ENCODE results near the gene CNTN5.
"Not testable (repeated sequence)": the region's sequence is repeated elsewhere in the genome, so short reads cannot be mapped to it uniquely, and the experiment has no call there.

CNTN5 gene

DNA sequence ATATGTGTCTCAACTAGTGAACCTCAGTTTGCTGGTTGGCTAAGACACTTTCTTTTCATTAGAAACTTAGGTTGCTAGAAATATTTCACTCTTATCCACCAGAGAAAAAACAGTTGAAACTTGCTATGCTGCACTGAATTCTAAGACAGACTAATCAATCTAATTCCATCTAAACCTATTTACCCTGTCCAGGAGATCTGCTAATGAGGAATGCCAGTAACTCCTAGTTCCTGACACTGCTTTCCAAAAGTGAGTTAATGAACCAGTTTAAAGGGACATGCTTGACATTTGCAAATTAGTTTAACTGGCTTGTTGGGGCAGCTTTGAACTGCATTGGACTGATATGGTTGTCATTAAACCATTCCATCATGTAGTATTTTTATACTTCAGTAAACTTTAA lies 258.5 kb downstream of the CNTN5 start:
- no peak overlapping the region for H3K4me2 ChIP-seq (ENCODE audit: low read length)
- no peaks in the 10 kb centered on the region for H3K9me3 ChIP-seq (replicated peaks; ENCODE audit: low read length)
- no peaks in the 10 kb centered on the region for H3K4me1 ChIP-seq (ENCODE audit: control insufficient read depth, insufficient read depth, low read length)
- no peaks in the 10 kb centered on the region for H3K36me3 ChIP-seq (ENCODE audit: insufficient read depth, low read length)
- H3K27me3 ChIP-seq (ENCODE audit: control insufficient read depth, insufficient read depth, low read length) = no peaks in the 10 kb centered on the region
- H3K9ac ChIP-seq (ENCODE audit: low read depth, low read length) = no peak overlapping the region
- no peak overlapping the region for H3K4me3 ChIP-seq (ENCODE audit: low read length)

DNA sequence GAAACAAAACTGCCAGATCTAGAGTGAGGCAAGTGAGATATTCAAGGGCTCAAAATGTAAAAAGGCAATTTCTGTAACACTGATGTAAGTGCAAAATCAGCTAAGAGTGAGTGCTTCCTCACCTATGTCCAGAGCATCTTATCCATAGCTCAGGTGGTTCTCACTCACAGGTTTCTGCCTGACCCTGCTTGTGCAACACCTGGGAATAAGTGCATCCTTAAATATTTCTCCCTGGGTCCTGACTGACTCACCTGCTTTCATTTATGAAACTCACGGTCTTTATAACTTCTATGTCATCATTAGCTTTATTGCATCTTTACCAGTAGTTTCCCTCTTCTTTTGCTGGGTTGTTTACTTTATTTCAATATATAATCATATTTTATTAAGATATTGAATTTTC lies 260.6 kb downstream of the CNTN5 start:
- no peak overlapping the region for H3K4me3 ChIP-seq (ENCODE audit: low read length)
- H3K9ac ChIP-seq (ENCODE audit: low read depth, low read length) = no peak overlapping the region
- no peak overlapping the region for H3K4me2 ChIP-seq (ENCODE audit: low read length)
- H3K4me1 ChIP-seq (ENCODE audit: control insufficient read depth, insufficient read depth, low read length) = no peaks in the 10 kb centered on the region
- no peaks in the 10 kb centered on the region for H3K36me3 ChIP-seq (ENCODE audit: insufficient read depth, low read length)
- H3K9me3 ChIP-seq (replicated peaks; ENCODE audit: low read length) = no peaks in the 10 kb centered on the region
- H3K27me3 ChIP-seq (ENCODE audit: control insufficient read depth, insufficient read depth, low read length) = no peaks in the 10 kb centered on the region

- not testable (repeated sequence) for H3K4me2 ChIP-seq (ENCODE audit: low read length); H3K9ac ChIP-seq (ENCODE audit: low read depth, low read length); H3K27me3 ChIP-seq (ENCODE audit: control insufficient read depth, insufficient read depth, low read length); H3K36me3 ChIP-seq (ENCODE audit: insufficient read depth, low read length); H3K4me1 ChIP-seq (ENCODE audit: control insufficient read depth, insufficient read depth, low read length); H3K9me3 ChIP-seq (replicated peaks; ENCODE audit: low read length); H3K4me3 ChIP-seq (ENCODE audit: low read length)
Measured at GRCh38 chr11:99297925-99298324, 277.2 kb downstream of the CNTN5 start.

- Histone ChIP-seq H3K9me3 (replicated peaks; ENCODE audit: low read length) (no peaks in the 10 kb centered on the region), H3K9ac (ENCODE audit: low read depth, low read length) (no peak overlapping the region), H3K4me1 (ENCODE audit: control insufficient read depth, insufficient read depth, low read length) (no peaks in the 10 kb centered on the region), H3K4me2 (ENCODE audit: low read length) (no peak overlapping the region), H3K36me3 (ENCODE audit: insufficient read depth, low read length) (no peaks in the 10 kb centered on the region), H3K27me3 (ENCODE audit: control insufficient read depth, insufficient read depth, low read length) (no peaks in the 10 kb centered on the region), H3K4me3 (ENCODE audit: low read length) (no peak overlapping the region)
Measured at GRCh38 chr11:99307510-99308088, 286.9 kb downstream of the CNTN5 start.

DNA sequence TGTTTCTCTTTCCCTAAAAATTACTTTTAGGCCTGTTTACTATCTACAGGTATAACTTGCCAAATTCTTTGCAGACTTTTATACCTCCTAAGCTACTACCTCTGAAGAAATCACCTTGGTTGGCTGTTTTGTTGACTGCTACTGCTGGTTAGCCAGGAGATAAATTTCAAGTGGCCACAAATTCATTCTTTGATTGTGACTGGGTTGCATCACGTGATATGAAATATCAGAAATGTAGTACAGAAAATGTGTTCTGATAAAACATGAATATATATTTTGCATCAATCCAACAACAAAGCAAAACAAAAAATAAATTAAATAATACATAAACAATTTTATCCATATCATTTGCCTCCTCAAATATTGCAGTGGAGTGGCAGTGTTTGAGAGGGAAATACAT lies 291.1 kb downstream of the CNTN5 start:
- Histone ChIP-seq H3K9me3 (replicated peaks; ENCODE audit: low read length) (no peaks in the 10 kb centered on the region), H3K4me3 (ENCODE audit: low read length) (no peak overlapping the region), H3K36me3 (ENCODE audit: insufficient read depth, low read length) (no peaks in the 10 kb centered on the region), H3K4me1 (ENCODE audit: control insufficient read depth, insufficient read depth, low read length) (peaks cover 3% of the 10 kb centered on the region), H3K4me2 (ENCODE audit: low read length) (no peak overlapping the region), H3K9ac (ENCODE audit: low read depth, low read length) (no peak overlapping the region), H3K27me3 (ENCODE audit: control insufficient read depth, insufficient read depth, low read length) (no peaks in the 10 kb centered on the region)

DNA sequence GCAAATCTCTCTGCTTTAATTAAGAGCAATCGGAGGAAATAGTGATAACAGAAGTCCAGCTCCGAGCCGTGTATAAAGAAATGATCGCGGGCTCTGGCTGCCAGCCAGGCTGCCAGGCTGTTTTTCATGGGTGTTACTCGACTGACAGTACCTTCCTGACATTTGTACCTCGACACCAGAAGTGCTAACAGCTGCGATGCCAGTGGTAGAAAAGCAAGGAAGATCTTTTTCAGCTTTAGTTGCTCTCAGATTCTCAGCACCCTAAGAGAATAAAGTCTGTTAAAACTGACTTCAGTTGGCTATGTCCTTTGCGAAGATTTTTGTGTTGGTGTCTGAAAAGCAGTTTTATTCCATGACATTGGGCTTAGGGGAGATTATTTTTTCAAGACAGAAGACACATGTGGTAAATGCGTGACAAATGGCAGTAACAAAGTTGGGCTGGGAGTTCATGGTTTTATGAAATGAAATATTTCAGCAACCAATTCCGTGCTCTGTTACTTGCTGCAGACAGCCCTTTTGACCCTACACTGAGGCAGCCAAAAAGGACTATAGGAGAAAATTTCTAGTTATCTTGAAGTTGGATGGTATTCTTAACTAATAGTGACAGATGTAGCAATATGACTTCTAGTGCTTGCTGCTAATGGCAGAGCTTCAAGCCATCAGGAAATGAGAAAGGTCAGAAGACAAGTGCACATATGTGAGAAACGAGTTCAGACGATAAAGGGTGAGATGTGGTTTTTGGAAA lies 296.2 kb downstream of the CNTN5 start:
- no peaks in the 10 kb centered on the region for H3K27me3 ChIP-seq (ENCODE audit: control insufficient read depth, insufficient read depth, low read length)
- peak overlapping the region; percentile 34 for H3K9ac ChIP-seq (ENCODE audit: low read depth, low read length)
- H3K9me3 ChIP-seq (replicated peaks; ENCODE audit: low read length) = no peaks in the 10 kb centered on the region
- H3K4me2 ChIP-seq (ENCODE audit: low read length) = peak overlapping the region; percentile 73
- peak overlapping the region; percentile 46 for H3K4me3 ChIP-seq (ENCODE audit: low read length)
- no peaks in the 10 kb centered on the region for H3K36me3 ChIP-seq (ENCODE audit: insufficient read depth, low read length)
- peaks cover 31% of the 10 kb centered on the region for H3K4me1 ChIP-seq (ENCODE audit: control insufficient read depth, insufficient read depth, low read length)

DNA sequence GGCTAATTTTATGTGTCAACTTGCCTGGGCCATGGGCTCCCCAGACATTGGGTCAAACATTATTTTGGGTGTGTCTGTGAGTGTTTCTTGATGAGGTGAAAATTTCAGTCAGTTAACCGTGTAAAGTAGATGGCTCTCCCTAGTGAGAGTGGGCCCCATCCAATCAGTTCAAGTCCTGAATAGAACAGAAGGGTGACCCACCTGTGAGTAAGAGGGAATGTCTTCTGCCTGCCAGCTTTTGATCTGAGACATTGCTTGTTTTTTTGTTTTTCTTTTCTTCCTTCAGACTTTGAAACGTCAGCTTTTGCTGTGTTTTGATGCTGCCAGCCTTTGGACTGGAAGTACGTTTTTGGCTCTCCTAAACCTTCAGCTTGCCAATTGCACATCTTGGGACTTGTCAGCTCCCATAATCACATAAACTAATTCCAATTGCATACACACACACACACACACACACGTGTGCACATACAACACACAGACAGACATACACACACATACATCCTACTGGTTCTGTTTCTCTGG lies 300.1 kb downstream of the CNTN5 start:
- H3K4me2 ChIP-seq (ENCODE audit: low read length) = no peak overlapping the region
- no peaks in the 10 kb centered on the region for H3K27me3 ChIP-seq (ENCODE audit: control insufficient read depth, insufficient read depth, low read length)

GRCh38 chr11:99325847-99326246 lies 305.1 kb downstream of the CNTN5 start:
- Histone ChIP-seq H3K36me3 (ENCODE audit: insufficient read depth, low read length) (no peaks in the 10 kb centered on the region), H3K4me1 (ENCODE audit: control insufficient read depth, insufficient read depth, low read length) (peaks cover 16% of the 10 kb centered on the region), H3K27me3 (ENCODE audit: control insufficient read depth, insufficient read depth, low read length) (no peaks in the 10 kb centered on the region), H3K9me3 (replicated peaks; ENCODE audit: low read length) (no peaks in the 10 kb centered on the region), H3K4me2 (ENCODE audit: low read length) (peak overlapping the region; percentile 61), H3K4me3 (ENCODE audit: low read length) (peak overlapping the region; percentile 37), H3K9ac (ENCODE audit: low read depth, low read length) (peak overlapping the region; percentile 44)

More for the DNA sequence above, 300.1 kb downstream of the CNTN5 start:
- Histone ChIP-seq H3K9me3 (replicated peaks; ENCODE audit: low read length) (no peaks in the 10 kb centered on the region), H3K36me3 (ENCODE audit: insufficient read depth, low read length) (no peaks in the 10 kb centered on the region), H3K4me1 (ENCODE audit: control insufficient read depth, insufficient read depth, low read length) (peaks cover 38% of the 10 kb centered on the region), H3K9ac (ENCODE audit: low read depth, low read length) (no peak overlapping the region), H3K4me3 (ENCODE audit: low read length) (no peak overlapping the region)

- Histone ChIP-seq H3K9me3 (replicated peaks; ENCODE audit: low read length) (no peaks in the 10 kb centered on the region), H3K4me3 (ENCODE audit: low read length) (no peak overlapping the region), H3K4me2 (ENCODE audit: low read length) (no peak overlapping the region), H3K36me3 (ENCODE audit: insufficient read depth, low read length) (no peaks in the 10 kb centered on the region), H3K4me1 (ENCODE audit: control insufficient read depth, insufficient read depth, low read length) (peaks cover 13% of the 10 kb centered on the region), H3K27me3 (ENCODE audit: control insufficient read depth, insufficient read depth, low read length) (no peaks in the 10 kb centered on the region), H3K9ac (ENCODE audit: low read depth, low read length) (no peak overlapping the region)
Measured at GRCh38 chr11:99327066-99327465, 306.3 kb downstream of the CNTN5 start.

DNA sequence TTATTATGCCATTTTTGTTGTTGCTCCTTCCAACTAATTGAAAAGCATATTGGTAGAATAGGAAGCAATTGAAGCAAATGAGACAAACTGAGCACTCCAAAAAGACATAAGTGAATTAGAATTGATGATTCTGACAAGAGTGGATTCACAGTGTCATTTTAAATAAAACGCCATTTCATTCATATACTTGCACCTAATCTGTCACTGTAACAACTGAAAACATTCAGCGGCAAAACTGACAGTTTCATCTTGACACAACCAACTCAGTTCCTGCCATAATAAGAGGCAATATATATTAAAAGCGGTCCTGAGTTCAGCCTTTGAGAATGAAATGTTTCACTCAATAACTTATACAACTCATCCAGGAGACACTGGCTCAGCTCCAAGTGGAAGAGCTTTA lies 306.8 kb downstream of the CNTN5 start:
- Histone ChIP-seq H3K4me1 (ENCODE audit: control insufficient read depth, insufficient read depth, low read length) (peaks cover 13% of the 10 kb centered on the region), H3K4me2 (ENCODE audit: low read length) (no peak overlapping the region), H3K4me3 (ENCODE audit: low read length) (no peak overlapping the region), H3K9me3 (replicated peaks; ENCODE audit: low read length) (no peaks in the 10 kb centered on the region), H3K27me3 (ENCODE audit: control insufficient read depth, insufficient read depth, low read length) (no peaks in the 10 kb centered on the region), H3K9ac (ENCODE audit: low read depth, low read length) (no peak overlapping the region), H3K36me3 (ENCODE audit: insufficient read depth, low read length) (no peaks in the 10 kb centered on the region)

GRCh38 chr11:99333621-99334020 lies 312.9 kb downstream of the CNTN5 start:
- no peak overlapping the region for H3K4me3 ChIP-seq (ENCODE audit: low read length)
- H3K36me3 ChIP-seq (ENCODE audit: insufficient read depth, low read length) = no peaks in the 10 kb centered on the region
- H3K9me3 ChIP-seq (replicated peaks; ENCODE audit: low read length) = no peaks in the 10 kb centered on the region
- H3K4me1 ChIP-seq (ENCODE audit: control insufficient read depth, insufficient read depth, low read length) = no peaks in the 10 kb centered on the region
- no peak overlapping the region for H3K4me2 ChIP-seq (ENCODE audit: low read length)
- no peak overlapping the region for H3K9ac ChIP-seq (ENCODE audit: low read depth, low read length)
- H3K27me3 ChIP-seq (ENCODE audit: control insufficient read depth, insufficient read depth, low read length) = no peaks in the 10 kb centered on the region

DNA sequence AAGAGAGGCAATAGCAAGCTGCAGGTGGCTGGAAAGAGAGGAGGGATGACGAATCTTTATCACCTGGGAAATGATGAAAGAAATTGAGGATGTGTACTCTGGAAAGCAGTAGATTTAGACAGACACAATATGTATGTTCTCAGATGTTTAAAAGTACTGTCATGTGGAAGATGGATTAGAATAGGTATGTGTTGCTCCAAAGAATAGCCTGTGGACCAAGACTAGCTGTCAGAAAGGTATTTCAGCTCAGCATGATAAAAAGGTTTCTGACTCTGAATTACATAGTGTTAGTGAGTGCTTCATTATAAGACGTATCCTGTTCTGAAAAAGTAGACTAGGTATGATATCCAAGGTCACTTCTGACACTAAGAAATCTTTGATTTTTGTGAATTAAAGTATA lies 322.4 kb downstream of the CNTN5 start:
- Histone ChIP-seq H3K4me3 (ENCODE audit: low read length) (no peak overlapping the region), H3K9me3 (replicated peaks; ENCODE audit: low read length) (no peaks in the 10 kb centered on the region), H3K4me2 (ENCODE audit: low read length) (no peak overlapping the region), H3K36me3 (ENCODE audit: insufficient read depth, low read length) (no peaks in the 10 kb centered on the region), H3K4me1 (ENCODE audit: control insufficient read depth, insufficient read depth, low read length) (no peaks in the 10 kb centered on the region), H3K27me3 (ENCODE audit: control insufficient read depth, insufficient read depth, low read length) (no peaks in the 10 kb centered on the region), H3K9ac (ENCODE audit: low read depth, low read length) (no peak overlapping the region)
